ENCODE results near the gene THAP7.

Gene THAP7

GRCh38 chr22:20953668-20954500, 48.0 kb downstream of the THAP7 start:
- Histone ChIP-seq H3K27ac (peak overlapping the region in 1 of 2 donors; percentile 10), H3K4me3 (no peak overlapping the region)
- DNase-seq (ENCODE audit: low spot score) = no peak
- TF ChIP-seq CTCF (IDR thresholded peaks at IDR 0.05) = no peak

DNA sequence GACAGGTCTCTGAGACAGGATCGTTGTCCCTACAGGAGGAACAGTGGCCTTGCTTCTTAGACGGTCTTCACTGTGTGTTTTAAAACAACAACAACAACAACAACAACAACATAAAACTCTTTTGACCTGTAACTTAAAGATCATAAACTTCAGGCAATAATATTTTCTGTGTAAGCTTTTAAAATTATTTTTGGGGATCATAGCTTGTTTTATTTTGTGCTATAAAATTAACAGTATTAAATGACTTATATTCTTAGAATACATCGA, 48.6 kb downstream of the THAP7 start:
- Histone ChIP-seq H3K4me3 (no peak overlapping the region), H3K27ac (no peak overlapping the region)
- TF ChIP-seq CTCF (IDR thresholded peaks at IDR 0.05) = no peak
- DNase-seq (ENCODE audit: low spot score) = no peak

DNA sequence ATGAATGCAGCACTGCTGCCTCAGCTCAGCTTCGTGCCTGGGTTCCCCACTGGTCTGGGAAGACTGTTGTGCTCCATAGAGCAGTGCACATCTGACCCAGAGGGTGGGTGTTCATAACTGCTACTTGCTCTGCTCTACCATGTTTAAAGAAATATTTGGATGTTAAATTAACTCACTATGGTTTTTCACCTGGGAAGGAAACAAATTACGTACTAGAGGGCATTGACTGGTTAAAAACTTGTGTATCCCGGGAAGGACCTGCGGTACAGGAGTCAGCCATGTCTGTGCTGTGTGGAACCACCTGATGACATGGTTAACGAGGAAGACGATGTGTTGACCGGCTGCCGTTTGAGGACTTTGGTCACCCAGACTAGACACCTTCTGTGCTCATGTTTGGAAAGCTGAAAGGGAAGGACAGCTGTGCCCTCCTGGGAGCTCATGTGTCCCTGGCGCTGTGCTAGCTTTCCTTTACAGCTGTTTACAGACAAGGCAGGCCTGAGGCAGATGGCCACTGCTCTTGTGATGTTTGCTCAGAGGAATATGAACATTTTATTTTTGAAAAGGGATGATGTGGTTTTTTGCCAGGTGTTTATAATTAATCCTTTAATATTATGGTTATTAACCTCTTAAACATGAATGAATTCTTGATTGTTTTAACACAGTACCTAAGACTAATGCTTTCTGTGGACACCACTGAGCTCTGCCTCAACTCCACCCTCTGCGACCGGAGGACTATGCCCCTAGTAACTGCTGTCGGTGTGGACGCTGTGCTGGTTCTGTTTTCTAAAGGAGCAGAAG, 49.2 kb downstream of the THAP7 start:
- TF ChIP-seq CTCF (IDR thresholded peaks at IDR 0.05) = no peak
- Histone ChIP-seq H3K4me3 (no peak overlapping the region), H3K27ac (no peak overlapping the region)
- no peak for DNase-seq (ENCODE audit: low spot score)

DNA sequence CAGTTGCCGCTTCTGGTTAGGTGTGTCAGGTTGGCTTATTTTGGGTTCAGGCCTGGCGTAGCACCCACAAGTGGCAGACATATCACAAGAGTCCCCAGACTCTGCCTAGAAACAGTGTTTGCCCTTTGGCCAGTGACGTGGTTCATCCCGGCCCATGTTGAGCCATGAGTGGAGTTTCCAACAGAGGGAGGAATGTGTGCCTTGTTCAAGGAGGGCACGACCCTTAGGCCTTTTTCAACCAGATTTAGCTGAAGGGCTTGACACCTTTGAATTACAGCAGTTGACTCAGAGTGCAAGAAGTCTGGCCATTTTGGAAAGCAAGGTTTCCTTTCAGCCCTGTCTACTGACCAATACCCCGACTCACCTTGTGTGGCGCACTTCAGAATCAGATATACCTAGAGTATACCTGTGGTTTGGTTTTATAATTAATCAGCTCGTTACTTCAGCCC, 50.0 kb downstream of the THAP7 start:
- Histone ChIP-seq H3K27ac (no peak overlapping the region), H3K4me3 (no peak overlapping the region)
- no peak for TF ChIP-seq CTCF (IDR thresholded peaks at IDR 0.05)
- no peak for DNase-seq (ENCODE audit: low spot score)

DNA sequence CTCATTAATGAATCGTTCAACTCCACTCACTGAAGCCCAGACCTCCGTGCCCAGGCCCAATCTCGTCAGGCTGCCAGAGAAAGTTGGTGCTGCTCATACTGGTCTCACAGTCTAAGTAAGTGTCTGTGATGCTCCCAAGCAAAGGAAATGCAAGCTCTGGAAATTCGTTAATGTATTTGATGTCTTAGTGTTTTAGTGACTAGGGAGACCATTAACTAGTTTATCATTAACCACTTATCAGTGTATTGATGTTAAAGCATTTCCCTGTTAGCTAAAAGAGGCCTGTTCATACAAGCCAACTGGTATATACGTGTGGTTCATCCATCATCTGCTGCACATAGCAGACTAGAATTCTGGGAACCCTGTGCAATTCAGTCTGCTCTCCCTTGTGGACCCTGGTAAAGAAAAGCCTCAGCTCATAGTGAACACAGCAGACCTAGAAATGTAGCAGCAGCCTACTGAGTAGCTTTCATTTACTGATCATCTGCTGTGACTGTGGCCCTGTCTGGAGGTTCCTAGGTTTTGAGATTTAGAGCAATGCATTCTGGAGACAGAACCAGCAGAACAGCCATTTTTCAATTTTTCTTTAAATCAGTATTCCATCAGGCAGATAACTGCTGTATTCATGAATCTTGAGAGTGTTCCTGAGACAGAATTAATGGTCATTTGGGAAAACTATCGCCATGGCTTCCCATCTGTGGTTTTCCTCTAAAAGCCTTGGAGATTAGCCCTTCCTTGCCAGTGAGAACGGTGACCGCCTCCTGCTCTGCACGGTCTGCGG, 50.6 kb downstream of the THAP7 start:
- DNase-seq (ENCODE audit: low spot score) = no peak
- Histone ChIP-seq H3K27ac (no peak overlapping the region), H3K4me3 (no peak overlapping the region)
- TF ChIP-seq CTCF (IDR thresholded peaks at IDR 0.05) = no peak

GRCh38 chr22:20949698-20950183, 52.2 kb downstream of the THAP7 start:
- TF ChIP-seq CTCF (IDR thresholded peaks at IDR 0.05) = no peak
- DNase-seq (ENCODE audit: low spot score) = no peak
- no peak overlapping the region for H3K4me3 ChIP-seq

More at GRCh38 chr22:20949698-20950183, 52.2 kb downstream of the THAP7 start:
- H3K27ac ChIP-seq = no peak overlapping the region

All from coronary artery (tissue), 2 donors.